HFFc6 (cell line): ENCODE data around the gene IGFN1. TPM values are rescaled to one million over a fixed set of nuclear protein-coding genes. Genes with fewer than 3 reads are reported as not detected.
"Not testable (repeated sequence)": the region's sequence is repeated elsewhere in the genome, so short reads cannot be mapped to it uniquely, and the experiment has no call there.

Experiments used
- DNase-seq: peaks from one replicate; pipeline ENCODE4 v3.0.0-alpha.2; 2018
- H3K27ac Mint-ChIP-seq: 2 replicates; pipeline ENCODE4 v1.8.0; 2020; ENCODE audit warnings: mild to moderate bottlenecking, mixed read lengths
- H3K27me3 Mint-ChIP-seq: 2 replicates; pipeline ENCODE4 v1.8.0; 2021; ENCODE audit warnings: mild to moderate bottlenecking, moderate library complexity, mixed read lengths; ENCODE audit not compliant: insufficient read depth
- H3K36me3 Mint-ChIP-seq: 2 replicates; pipeline ENCODE4 v1.8.0; 2021; ENCODE audit warnings: low read depth, mixed read lengths
- H3K4me1 Mint-ChIP-seq: 2 replicates; pipeline ENCODE4 v1.8.0; 2020; ENCODE audit warnings: low read depth, mixed read lengths
- H3K4me3 Mint-ChIP-seq: 2 replicates; pipeline ENCODE4 v1.8.0; 2020; ENCODE audit warnings: mild to moderate bottlenecking, moderate library complexity, mixed read lengths
- H3K9me3 Mint-ChIP-seq: 2 replicates; pipeline ENCODE4 v1.8.0; 2020; ENCODE audit warnings: mild to moderate bottlenecking, mixed read lengths
- total RNA-seq, 6 experiments: library from RNA; stranded (reverse); fragmentation: NEBNext Ultra II Directional; extraction: Animal tissue kit (Norgen Biotek cat#: 25700); gene quantifications; 2 replicates in 1 of 6; 3 replicates in 5 of 6; pipeline ENCODE4 v1.2.3, GENCODE V29; 2021
- TF ChIP-seq, protein P1 (sequence below): fragments of 200-600 bp; sonication (generic); IDR thresholded peaks from 2 replicates; pipeline ENCODE4 v1.5.0; 2021; ENCODE audit warnings: antibody characterized with exemption, mild to moderate bottlenecking

IGFN1 gene
- total RNA-seq, 6 experiments from 2014 or later = not detected

DNA sequence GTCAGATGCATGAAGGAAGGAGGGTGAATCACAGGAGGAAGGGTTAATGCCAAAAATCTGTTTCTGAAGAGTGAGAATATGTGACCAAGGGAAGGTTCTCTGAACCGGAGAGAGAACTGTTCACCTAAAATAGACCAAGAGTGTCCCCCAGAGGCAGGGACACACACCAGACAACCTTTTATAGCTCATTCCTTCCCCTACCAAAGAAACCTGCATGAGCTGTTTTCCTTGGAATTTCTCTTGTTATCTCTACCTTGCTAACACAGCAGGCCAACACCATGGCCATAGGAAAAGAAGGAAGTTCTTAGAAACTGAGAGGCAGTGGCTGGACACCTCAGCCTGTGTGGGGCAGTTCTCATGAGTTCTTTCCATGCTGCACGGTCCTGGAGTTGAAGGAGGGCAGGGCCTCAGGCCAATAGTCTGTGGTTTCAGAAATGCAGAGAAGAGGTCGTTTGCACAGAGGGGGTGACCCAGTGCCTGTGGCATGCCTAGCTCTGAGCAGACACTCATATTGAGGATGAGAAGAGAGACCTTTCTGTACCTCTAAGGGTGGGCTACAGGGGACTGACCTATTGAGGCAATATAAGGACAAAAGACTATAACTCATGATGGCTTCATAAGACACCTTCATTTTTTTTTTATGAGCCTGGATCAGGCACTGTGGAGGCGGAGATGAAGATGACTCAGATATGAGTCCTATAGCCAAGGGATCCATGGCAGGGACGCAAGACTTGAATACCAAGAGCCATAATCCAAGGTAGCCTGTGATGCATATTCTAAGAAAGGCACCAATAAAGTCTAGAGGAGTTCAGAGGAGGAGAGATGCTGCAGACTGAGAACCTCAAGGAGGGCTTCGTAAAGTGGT, 39.4 kb downstream of the IGFN1 start:
- Mint-ChIP-seq H3K27me3 (peaks cover 21% of the 10 kb centered on the region), H3K36me3 (peaks cover 4% of the 10 kb centered on the region; the same call in 1 of the 2 replicates), H3K4me1 (peaks cover 18% of the 10 kb centered on the region), H3K27ac (peak overlapping the region; percentile 22), H3K4me3 (0 out of 2 replicates have a peak overlapping the region, but pooled peaks have one; percentile 2), H3K9me3 (peaks cover 11% of the 10 kb centered on the region)
- peak; percentile 59 for DNase-seq
- TF ChIP-seq, protein P1, sequence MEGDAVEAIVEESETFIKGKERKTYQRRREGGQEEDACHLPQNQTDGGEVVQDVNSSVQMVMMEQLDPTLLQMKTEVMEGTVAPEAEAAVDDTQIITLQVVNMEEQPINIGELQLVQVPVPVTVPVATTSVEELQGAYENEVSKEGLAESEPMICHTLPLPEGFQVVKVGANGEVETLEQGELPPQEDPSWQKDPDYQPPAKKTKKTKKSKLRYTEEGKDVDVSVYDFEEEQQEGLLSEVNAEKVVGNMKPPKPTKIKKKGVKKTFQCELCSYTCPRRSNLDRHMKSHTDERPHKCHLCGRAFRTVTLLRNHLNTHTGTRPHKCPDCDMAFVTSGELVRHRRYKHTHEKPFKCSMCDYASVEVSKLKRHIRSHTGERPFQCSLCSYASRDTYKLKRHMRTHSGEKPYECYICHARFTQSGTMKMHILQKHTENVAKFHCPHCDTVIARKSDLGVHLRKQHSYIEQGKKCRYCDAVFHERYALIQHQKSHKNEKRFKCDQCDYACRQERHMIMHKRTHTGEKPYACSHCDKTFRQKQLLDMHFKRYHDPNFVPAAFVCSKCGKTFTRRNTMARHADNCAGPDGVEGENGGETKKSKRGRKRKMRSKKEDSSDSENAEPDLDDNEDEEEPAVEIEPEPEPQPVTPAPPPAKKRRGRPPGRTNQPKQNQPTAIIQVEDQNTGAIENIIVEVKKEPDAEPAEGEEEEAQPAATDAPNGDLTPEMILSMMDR = peak; percentile 18; the same call in 1 of the 2 replicates

DNA sequence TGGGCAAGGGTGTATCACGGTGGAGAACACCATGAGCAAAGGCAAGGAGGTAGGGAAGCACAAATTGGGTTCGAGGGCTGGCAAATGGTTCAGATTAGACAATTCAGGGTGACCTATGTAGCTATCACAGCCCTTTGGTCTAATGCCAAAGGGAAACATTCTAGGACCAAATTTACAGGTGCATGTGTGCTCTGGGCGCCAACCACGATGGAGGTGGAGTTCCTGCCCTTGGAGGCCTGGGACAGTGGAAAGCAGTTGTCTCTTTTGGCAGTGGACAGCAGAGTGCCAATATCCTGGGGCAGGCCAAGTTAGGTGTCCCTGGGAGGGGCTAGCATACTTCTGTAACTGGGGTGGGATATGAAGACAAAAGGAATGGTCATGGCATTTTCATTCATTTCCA, 40.1 kb downstream of the IGFN1 start:
- Mint-ChIP-seq H3K4me3 (no peak overlapping the region), H3K9me3 (peaks cover 11% of the 10 kb centered on the region), H3K27me3 (peaks cover 21% of the 10 kb centered on the region), H3K4me1 (peaks cover 18% of the 10 kb centered on the region), H3K36me3 (peaks cover 4% of the 10 kb centered on the region; the same call in 1 of the 2 replicates), H3K27ac (no peak overlapping the region)
- no peak for DNase-seq
- TF ChIP-seq, protein P1 = no peak

DNA sequence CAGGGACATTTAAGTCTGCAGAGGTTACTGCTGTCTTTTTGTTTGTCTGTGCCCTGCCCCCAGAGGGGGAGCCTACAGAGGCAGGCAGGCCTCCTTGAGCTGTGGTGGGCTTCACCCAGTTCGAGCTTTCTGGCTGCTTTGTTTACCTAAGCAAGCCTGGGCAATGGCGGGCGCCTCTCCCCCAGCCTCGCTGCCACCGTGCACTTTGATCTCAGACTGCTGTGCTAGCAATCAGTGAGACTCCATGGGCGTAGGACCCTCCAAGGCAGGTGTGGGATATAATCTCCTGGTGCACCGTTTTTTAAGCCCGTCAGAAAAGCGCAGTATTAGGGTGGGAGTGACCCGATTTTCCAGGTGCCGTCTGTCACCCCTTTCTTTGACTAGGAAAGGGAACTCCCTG, 49.0 kb downstream of the IGFN1 start:
- not testable (repeated sequence) for H3K4me3 Mint-ChIP-seq, H3K27ac Mint-ChIP-seq, H3K9me3 Mint-ChIP-seq, H3K4me1 Mint-ChIP-seq, DNase-seq, H3K36me3 Mint-ChIP-seq
- peaks cover 32% of the 10 kb centered on the region for H3K27me3 Mint-ChIP-seq

DNA sequence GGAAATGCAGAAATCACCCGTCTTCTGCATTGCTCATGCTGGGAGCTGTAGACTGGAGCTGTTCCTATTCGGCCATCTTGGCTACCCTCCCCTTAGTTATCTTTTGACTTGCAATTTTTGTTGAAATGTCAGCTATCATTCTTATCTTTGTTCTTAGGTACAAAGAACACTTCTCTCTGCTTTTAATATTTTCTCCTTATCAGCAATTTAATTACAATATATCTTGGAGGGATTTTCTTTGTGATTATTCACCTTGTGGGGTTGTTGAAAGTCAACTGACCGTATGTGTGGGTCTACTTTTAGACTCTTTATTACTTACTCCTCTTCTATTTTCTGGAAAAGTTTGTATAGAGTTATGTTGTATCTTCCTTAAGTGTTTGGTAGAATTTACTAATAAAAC, 49.5 kb downstream of the IGFN1 start:
- Mint-ChIP-seq H3K27me3 (peaks cover 37% of the 10 kb centered on the region), H3K27ac (no peak overlapping the region), H3K9me3 (peaks cover 6% of the 10 kb centered on the region; the same call in 1 of the 2 replicates), H3K4me3 (no peak overlapping the region), H3K4me1 (no peaks in the 10 kb centered on the region), H3K36me3 (no peaks in the 10 kb centered on the region)
- no peak for DNase-seq
- TF ChIP-seq, protein P1 = no peak

DNA sequence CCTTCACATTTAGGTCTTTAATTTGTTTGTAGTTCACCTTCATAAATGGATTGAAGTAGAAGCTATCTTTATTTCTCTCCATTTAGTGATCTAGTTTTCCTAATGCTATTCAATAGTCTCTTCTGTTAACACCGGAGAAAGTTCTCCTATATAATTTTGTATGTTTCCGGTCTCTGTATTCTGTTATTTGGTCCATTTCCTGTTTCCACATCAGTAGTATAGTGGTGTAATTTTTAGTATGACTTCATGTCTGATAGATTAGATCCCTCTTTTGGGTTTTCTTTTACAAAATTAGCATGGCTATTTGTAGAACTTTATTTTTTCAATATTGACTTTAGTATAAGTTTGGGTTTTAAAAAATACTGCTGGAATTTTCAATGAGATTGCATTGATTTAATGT, 51.1 kb downstream of the IGFN1 start:
- H3K27ac Mint-ChIP-seq = no peak overlapping the region
- DNase-seq = no peak
- peaks cover 6% of the 10 kb centered on the region; the same call in 1 of the 2 replicates for H3K9me3 Mint-ChIP-seq
- H3K4me1 Mint-ChIP-seq = no peaks in the 10 kb centered on the region
- TF ChIP-seq, protein P1 = no peak
- H3K27me3 Mint-ChIP-seq = peaks cover 38% of the 10 kb centered on the region
- no peaks in the 10 kb centered on the region for H3K36me3 Mint-ChIP-seq
- H3K4me3 Mint-ChIP-seq = no peak overlapping the region

DNA sequence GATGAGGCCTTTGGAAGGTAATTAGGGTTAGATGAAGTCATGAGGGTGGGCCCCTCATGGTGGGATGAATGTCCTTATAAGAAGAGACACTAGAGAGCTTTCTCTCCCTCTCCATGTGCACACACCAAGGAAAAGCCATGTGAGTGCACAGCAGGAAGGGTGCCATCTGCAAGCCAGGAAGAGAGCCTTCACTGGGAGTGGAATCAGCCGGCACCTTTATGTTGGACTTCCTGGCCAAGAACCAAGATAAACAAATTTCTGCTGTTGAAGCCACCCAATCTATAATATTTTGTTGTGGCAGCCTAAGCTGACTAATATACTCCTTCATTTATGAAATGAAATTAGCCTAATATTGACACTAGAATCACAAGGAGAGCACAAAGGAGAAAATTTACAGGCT, 54.5 kb downstream of the IGFN1 start:
- Mint-ChIP-seq H3K27ac (no peak overlapping the region), H3K36me3 (no peaks in the 10 kb centered on the region), H3K4me3 (no peak overlapping the region), H3K4me1 (no peaks in the 10 kb centered on the region), H3K27me3 (peaks cover 39% of the 10 kb centered on the region), H3K9me3 (peaks cover 3% of the 10 kb centered on the region; the same call in 1 of the 2 replicates)
- TF ChIP-seq, protein P1 = no peak
- DNase-seq = no peak
